ENCODE measurements around the gene SEMA5A. TPM values are rescaled to one million over a fixed set of nuclear protein-coding genes. Genes with fewer than 3 reads are reported as not detected.

The SEMA5A gene
- total and polyA plus RNA-seq, 7 donors: 0.24 to 3.9 (median 0.66) TPM

GRCh38 chr5:9201761-9202160 is 344.1 kb downstream of the SEMA5A start:
- Histone ChIP-seq H3K4me3 (no peak overlapping the region), H3K27me3 (ENCODE audit: insufficient read depth in 3 of 3, low read length in 2 of 3) (no peaks in the 10 kb centered on the region), H3K36me3 (ENCODE audit: insufficient read depth in 1 of 2, low read depth in 1 of 2) (no peaks in the 10 kb centered on the region), H3K9me3 (no peaks in the 10 kb centered on the region), H3K4me1 (no peaks in the 10 kb centered on the region), H3K27ac (no peak overlapping the region)
- WGBS, 3 donors: 73 to 79% (median 79%) methylated on average over 6 of the region's 6 CpGs
- no peak for TF ChIP-seq CTCF (IDR thresholded peaks at IDR 0.05)
- intact Hi-C loops (cut with DNase I): no loop called here
- ATAC-seq: no peak
- no peak for DNase-seq

GRCh38 chr5:9201011-9201410 is 344.9 kb downstream of the SEMA5A start:
- DNase-seq (no peak), ATAC-seq (no peak)
- 59 to 67% (median 67%) methylated on average over 2 of the region's 2 CpGs for WGBS, 3 donors
- intact Hi-C loops (cut with DNase I): no loop called here
- no peaks in the 10 kb centered on the region for H3K27me3 ChIP-seq (ENCODE audit: insufficient read depth in 3 of 3, low read length in 2 of 3)
- H3K36me3 ChIP-seq (ENCODE audit: insufficient read depth in 1 of 2, low read depth in 1 of 2): no peaks in the 10 kb centered on the region
- no peak for TF ChIP-seq CTCF (IDR thresholded peaks at IDR 0.05)
- H3K9me3 ChIP-seq: no peaks in the 10 kb centered on the region
- H3K4me1 ChIP-seq: no peaks in the 10 kb centered on the region
- H3K27ac ChIP-seq: no peak overlapping the region
- no peak overlapping the region for H3K4me3 ChIP-seq

GRCh38 chr5:9198394-9198793 is 347.5 kb downstream of the SEMA5A start:
- Histone ChIP-seq H3K9me3 (no peaks in the 10 kb centered on the region), H3K4me3 (no peak overlapping the region), H3K4me1 (no peaks in the 10 kb centered on the region), H3K27ac (no peak overlapping the region), H3K27me3 (ENCODE audit: insufficient read depth in 3 of 3, low read length in 2 of 3) (no peaks in the 10 kb centered on the region), H3K36me3 (ENCODE audit: insufficient read depth in 1 of 2, low read depth in 1 of 2) (no peaks in the 10 kb centered on the region)
- intact Hi-C loops (cut with DNase I): no loop called here
- no peak for TF ChIP-seq CTCF (IDR thresholded peaks at IDR 0.05)
- ATAC-seq: no peak
- 83 to 91% (median 84%) methylated on average over 3 of the region's 3 CpGs for WGBS, 3 donors
- DNase-seq: no peak

GRCh38 chr5:9197881-9198260 is 348.0 kb downstream of the SEMA5A start:
- whole genome bisulfite sequencing, 3 donors: 58 to 69% (median 63%) methylated on average over 1 of the region's 1 CpG
- Histone ChIP-seq H3K4me3 (no peak overlapping the region), H3K4me1 (no peaks in the 10 kb centered on the region), H3K27ac (no peak overlapping the region), H3K27me3 (ENCODE audit: insufficient read depth in 3 of 3, low read length in 2 of 3) (no peaks in the 10 kb centered on the region), H3K9me3 (no peaks in the 10 kb centered on the region), H3K36me3 (ENCODE audit: insufficient read depth in 1 of 2, low read depth in 1 of 2) (no peaks in the 10 kb centered on the region)
- intact Hi-C loops (cut with DNase I): no loop called here
- no peak for ATAC-seq
- TF ChIP-seq CTCF (IDR thresholded peaks at IDR 0.05): no peak
- DNase-seq: no peak

- intact Hi-C loops (cut with DNase I): no loop called here
- TF ChIP-seq CTCF (IDR thresholded peaks at IDR 0.05): no peak
- Histone ChIP-seq H3K27me3 (ENCODE audit: insufficient read depth in 3 of 3, low read length in 2 of 3) (no peaks in the 10 kb centered on the region), H3K27ac (no peak overlapping the region), H3K36me3 (ENCODE audit: insufficient read depth in 1 of 2, low read depth in 1 of 2) (no peaks in the 10 kb centered on the region), H3K9me3 (no peaks in the 10 kb centered on the region), H3K4me1 (no peaks in the 10 kb centered on the region), H3K4me3 (no peak overlapping the region)
- ATAC-seq (no peak), DNase-seq (no peak)
- WGBS, 3 donors: 91 to 95% (median 94%) methylated on average over 13 of the region's 13 CpGs
These were observed 349.3 kb downstream of the SEMA5A start for GRCh38 chr5:9196403-9197227.
